Epithelial cell of prostate (primary cell): ENCODE measurements around the gene FAM89B.
"Not testable (repeated sequence)": the region's sequence is repeated elsewhere in the genome, so short reads cannot be mapped to it uniquely, and the experiment has no call there.

Experiments
- DNase-seq: peaks from one replicate; pipeline ENCODE4 v3.0.0-alpha.2; 2011; ENCODE audit warnings: low read depth, low spot score
- H3K27ac ChIP-seq: fragments of 450-650 bp; 2 replicates; pipeline ENCODE4 v1.5.1; 2017; ENCODE audit warnings: mild to moderate bottlenecking

FAM89B gene

GRCh38 chr11:65572356-65573051 lies at the start of gene FAM89B:
Gene FAM89B (plus strand): TSS chr11:65572538. CDS start chr11:65572670, 132 bp downstream.
- H3K27ac ChIP-seq: peak within 1 kb of the TSS; percentile 96

GRCh38 chr11:65522718-65523630 lies 49.4 kb upstream of the FAM89B start:
- not testable (repeated sequence) for H3K27ac ChIP-seq, DNase-seq

More at GRCh38 chr11:65572356-65573051, at the start of gene FAM89B:
- DNase-seq: no peak

GRCh38 chr11:65523631-65523968 lies 48.7 kb upstream of the FAM89B start:
- H3K27ac ChIP-seq, DNase-seq: not testable (repeated sequence)

- no peak for DNase-seq
- H3K27ac ChIP-seq: no peak overlapping the region
Observed at GRCh38 chr11:65524014-65524740, 48.2 kb upstream of the FAM89B start.

- peak within 1 kb of the TSS; percentile 49 for H3K27ac ChIP-seq
- no peak for DNase-seq
Observed at GRCh38 chr11:65524741-65525545, 47.4 kb upstream of the FAM89B start, which contains the start of gene SCYL1. Gene SCYL1 (plus strand): TSS chr11:65525083. CDS start chr11:65525154, 71 bp downstream.

GRCh38 chr11:65525546-65526480 lies 46.5 kb upstream of the FAM89B start:
- DNase-seq: no peak
- peak overlapping the region; percentile 49 for H3K27ac ChIP-seq

GRCh38 chr11:65526744-65527143 lies 45.6 kb upstream of the FAM89B start:
- DNase-seq: no peak

GRCh38 chr11:65528819-65529350 lies 43.5 kb upstream of the FAM89B start:
- H3K27ac ChIP-seq: no peak overlapping the region
- DNase-seq: no peak

More at GRCh38 chr11:65526744-65527143, 45.6 kb upstream of the FAM89B start:
- no peak overlapping the region for H3K27ac ChIP-seq

GRCh38 chr11:65529475-65530156 lies 42.7 kb upstream of the FAM89B start:
- DNase-seq: no peak
- H3K27ac ChIP-seq: no peak overlapping the region

- no peak for DNase-seq
- no peak overlapping the region for H3K27ac ChIP-seq
Observed at GRCh38 chr11:65530157-65530496, 42.2 kb upstream of the FAM89B start.

- DNase-seq: no peak
Observed at GRCh38 chr11:65532388-65533064, 39.8 kb upstream of the FAM89B start.

GRCh38 chr11:65535102-65535501 lies 37.2 kb upstream of the FAM89B start:
- H3K27ac ChIP-seq: no peak overlapping the region
- no peak for DNase-seq

More at GRCh38 chr11:65532388-65533064, 39.8 kb upstream of the FAM89B start:
- H3K27ac ChIP-seq: no peak overlapping the region

- no peak for DNase-seq
- no peak overlapping the region for H3K27ac ChIP-seq
Observed at GRCh38 chr11:65536412-65537295, 35.7 kb upstream of the FAM89B start.

GRCh38 chr11:65537296-65537597 lies 35.1 kb upstream of the FAM89B start:
- no peak for DNase-seq

GRCh38 chr11:65537620-65538231 lies 34.6 kb upstream of the FAM89B start:
- H3K27ac ChIP-seq: no peak overlapping the region
- DNase-seq: no peak

More at GRCh38 chr11:65537296-65537597, 35.1 kb upstream of the FAM89B start:
- no peak overlapping the region for H3K27ac ChIP-seq
